HepG2 (cell line): ENCODE data around the gene CCDC142. TPM values are rescaled to one million over a fixed set of nuclear protein-coding genes. Genes with fewer than 3 reads are reported as not detected.

Source experiments
- FOXJ3 ChIP-seq: sonication (generic); formaldehyde crosslinking; IDR thresholded peaks from 2 replicates; pipeline ENCODE4 v1.4.0; 2020; ENCODE audit warnings: missing genetic modification reagents, mild to moderate bottlenecking, borderline replicate concordance
- HNRNPH1 ChIP-seq: fragments of 200-400 bp; formaldehyde crosslinking; optimal IDR thresholded peaks from 2 replicates; pipeline ENCODE3; 2017; ENCODE audit warnings: mild to moderate bottlenecking, low read depth, low read length
- SMAD3 ChIP-seq: sonication (generic); formaldehyde crosslinking; IDR thresholded peaks from 2 replicates; pipeline ENCODE4 v1.4.0; 2020; ENCODE audit warnings: missing genetic modification reagents
- SMYD3 ChIP-seq: sonication (generic); formaldehyde crosslinking; IDR thresholded peaks from 2 replicates; pipeline ENCODE4 v1.8.1; 2023; ENCODE audit warnings: mild to moderate bottlenecking, missing genetic modification reagents
- TBX3 ChIP-seq: fragments of 450-650 bp; IDR thresholded peaks from 2 replicates; pipeline ENCODE4 v1.6.1; 2017; ENCODE audit warnings: antibody characterized with exemption, mild to moderate bottlenecking, inconsistent platforms, borderline replicate concordance
- TIGD3 ChIP-seq: sonication (generic); formaldehyde crosslinking; IDR thresholded peaks from 2 replicates; pipeline ENCODE4 v1.5.1; 2020; ENCODE audit warnings: mild to moderate bottlenecking, missing genetic modification reagents, borderline replicate concordance
- WIZ ChIP-seq: sonication (generic); formaldehyde crosslinking; IDR thresholded peaks from 2 replicates; pipeline ENCODE4 v1.5.1; 2020; ENCODE audit warnings: mild to moderate bottlenecking, missing genetic modification reagents
- ZBTB14 ChIP-seq: sonication (generic); formaldehyde crosslinking; IDR thresholded peaks from 2 replicates; pipeline ENCODE4 v1.4.0; 2020; ENCODE audit warnings: missing genetic modification reagents
- ZC3H4 ChIP-seq: sonication (generic); formaldehyde crosslinking; IDR thresholded peaks from 2 replicates; pipeline ENCODE4 v1.4.0; 2020; ENCODE audit warnings: missing genetic modification reagents, borderline replicate concordance
- ZFAT ChIP-seq: sonication (generic); formaldehyde crosslinking; conservative IDR thresholded peaks from 2 replicates; pipeline ENCODE4 v1.8.1; 2023; ENCODE audit warnings: missing genetic modification reagents, inconsistent platforms
- ZMYM2 ChIP-seq: sonication (generic); formaldehyde crosslinking; IDR thresholded peaks from 2 replicates; pipeline ENCODE4 v1.8.0; 2022; ENCODE audit warnings: mild to moderate bottlenecking, missing genetic modification reagents
- ZNF253 ChIP-seq: sonication (generic); formaldehyde crosslinking; IDR thresholded peaks from 2 replicates; pipeline ENCODE4 v1.8.0; 2022; ENCODE audit warnings: mild to moderate bottlenecking, missing genetic modification reagents, borderline replicate concordance
- ZNF382 ChIP-seq: sonication (generic); formaldehyde crosslinking; IDR thresholded peaks from 2 replicates; pipeline ENCODE4 v1.5.0; 2020; ENCODE audit warnings: missing genetic modification reagents, mild to moderate bottlenecking, borderline replicate concordance
- polyA plus RNA-seq, 8 experiments: library from polyadenylated mRNA; depleted of rRNA in 3 of 8; stranded (reverse) in 7 of 8; unstranded in 1 of 8; fragments of >200 nt; fragmentation: Illumina TruSeq in 4 of 8; extraction: Trizol in 4 of 8; gene quantifications; 2 replicates each; pipeline versions ENCODE4 v1.2.1 to v1.2.3, GENCODE V29; 2011 to 2016; ENCODE audit warnings: low read depth in 4 of 8, missing spikeins in 1 of 8, mixed read lengths in 1 of 8; ENCODE audit not compliant: insufficient read depth in 1 of 8
- total RNA-seq, 5 experiments: library from RNA; depleted of rRNA; stranded (reverse); fragments of >200 nt; fragmentation: Illumina TruSeq; extraction: Trizol; gene quantifications; 2 replicates each; pipeline ENCODE4 v1.2.3, GENCODE V29; 2016; ENCODE audit warnings: low read depth in 1 of 5
- TF ChIP-seq, protein P1 (sequence below): sonication (generic); formaldehyde crosslinking; IDR thresholded peaks from 2 replicates; pipeline ENCODE4 v1.9.0; 2021; ENCODE audit warnings: missing genetic modification reagents, borderline replicate concordance
- TF ChIP-seq, protein P2 (sequence below): sonication (generic); formaldehyde crosslinking; IDR thresholded peaks from 2 replicates; pipeline ENCODE4 v1.4.0; 2020; ENCODE audit warnings: missing genetic modification reagents, borderline replicate concordance
- TF ChIP-seq, protein P3 (sequence below): sonication (generic); formaldehyde crosslinking; conservative IDR thresholded peaks from 2 replicates; pipeline ENCODE4 v1.8.0; 2022; ENCODE audit warnings: low read depth, missing genetic modification reagents

Gene CCDC142
- total and polyA plus RNA-seq, 2 of the 13 experiments (the other 11 are each of a cell fraction or from before 2014, with no cell fraction given), result 14.7 to 30.4 TPM

GRCh38 chr2:74439803-74440377 is 42.9 kb downstream of the CCDC142 start (continued):
- TF ChIP-seq, protein P1, sequence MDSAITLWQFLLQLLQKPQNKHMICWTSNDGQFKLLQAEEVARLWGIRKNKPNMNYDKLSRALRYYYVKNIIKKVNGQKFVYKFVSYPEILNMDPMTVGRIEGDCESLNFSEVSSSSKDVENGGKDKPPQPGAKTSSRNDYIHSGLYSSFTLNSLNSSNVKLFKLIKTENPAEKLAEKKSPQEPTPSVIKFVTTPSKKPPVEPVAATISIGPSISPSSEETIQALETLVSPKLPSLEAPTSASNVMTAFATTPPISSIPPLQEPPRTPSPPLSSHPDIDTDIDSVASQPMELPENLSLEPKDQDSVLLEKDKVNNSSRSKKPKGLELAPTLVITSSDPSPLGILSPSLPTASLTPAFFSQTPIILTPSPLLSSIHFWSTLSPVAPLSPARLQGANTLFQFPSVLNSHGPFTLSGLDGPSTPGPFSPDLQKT (CRISPR knock-in tag), result no peak
- TF ChIP-seq TIGD3 (CRISPR knock-in tag) (no peak), TBX3 (no peak), ZC3H4 (CRISPR knock-in tag) (no peak), SMAD3 (CRISPR knock-in tag) (no peak), ZMYM2 (CRISPR knock-in tag) (no peak), HNRNPH1 (peak; percentile 22), ZBTB14 (CRISPR knock-in tag) (no peak), FOXJ3 (CRISPR knock-in tag) (no peak), ZFAT (CRISPR knock-in tag) (no peak), WIZ (CRISPR knock-in tag) (0 out of 2 replicates have a peak, but pooled peaks have one; percentile 31), SMYD3 (CRISPR knock-in tag) (no peak), ZNF253 (CRISPR knock-in tag) (no peak), ZNF382 (CRISPR knock-in tag) (no peak)
- TF ChIP-seq, protein P2, sequence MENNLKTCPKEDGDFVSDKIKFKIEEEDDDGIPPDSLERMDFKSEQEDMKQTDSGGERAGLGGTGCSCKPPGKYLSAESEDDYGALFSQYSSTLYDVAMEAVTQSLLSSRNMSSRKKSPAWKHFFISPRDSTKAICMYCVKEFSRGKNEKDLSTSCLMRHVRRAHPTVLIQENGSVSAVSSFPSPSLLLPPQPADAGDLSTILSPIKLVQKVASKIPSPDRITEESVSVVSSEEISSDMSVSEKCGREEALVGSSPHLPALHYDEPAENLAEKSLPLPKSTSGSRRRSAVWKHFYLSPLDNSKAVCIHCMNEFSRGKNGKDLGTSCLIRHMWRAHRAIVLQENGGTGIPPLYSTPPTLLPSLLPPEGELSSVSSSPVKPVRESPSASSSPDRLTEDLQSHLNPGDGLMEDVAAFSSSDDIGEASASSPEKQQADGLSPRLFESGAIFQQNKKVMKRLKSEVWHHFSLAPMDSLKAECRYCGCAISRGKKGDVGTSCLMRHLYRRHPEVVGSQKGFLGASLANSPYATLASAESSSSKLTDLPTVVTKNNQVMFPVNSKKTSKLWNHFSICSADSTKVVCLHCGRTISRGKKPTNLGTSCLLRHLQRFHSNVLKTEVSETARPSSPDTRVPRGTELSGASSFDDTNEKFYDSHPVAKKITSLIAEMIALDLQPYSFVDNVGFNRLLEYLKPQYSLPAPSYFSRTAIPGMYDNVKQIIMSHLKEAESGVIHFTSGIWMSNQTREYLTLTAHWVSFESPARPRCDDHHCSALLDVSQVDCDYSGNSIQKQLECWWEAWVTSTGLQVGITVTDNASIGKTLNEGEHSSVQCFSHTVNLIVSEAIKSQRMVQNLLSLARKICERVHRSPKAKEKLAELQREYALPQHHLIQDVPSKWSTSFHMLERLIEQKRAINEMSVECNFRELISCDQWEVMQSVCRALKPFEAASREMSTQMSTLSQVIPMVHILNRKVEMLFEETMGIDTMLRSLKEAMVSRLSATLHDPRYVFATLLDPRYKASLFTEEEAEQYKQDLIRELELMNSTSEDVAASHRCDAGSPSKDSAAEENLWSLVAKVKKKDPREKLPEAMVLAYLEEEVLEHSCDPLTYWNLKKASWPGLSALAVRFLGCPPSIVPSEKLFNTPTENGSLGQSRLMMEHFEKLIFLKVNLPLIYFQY (CRISPR knock-in tag), result no peak
- TF ChIP-seq, protein P3, sequence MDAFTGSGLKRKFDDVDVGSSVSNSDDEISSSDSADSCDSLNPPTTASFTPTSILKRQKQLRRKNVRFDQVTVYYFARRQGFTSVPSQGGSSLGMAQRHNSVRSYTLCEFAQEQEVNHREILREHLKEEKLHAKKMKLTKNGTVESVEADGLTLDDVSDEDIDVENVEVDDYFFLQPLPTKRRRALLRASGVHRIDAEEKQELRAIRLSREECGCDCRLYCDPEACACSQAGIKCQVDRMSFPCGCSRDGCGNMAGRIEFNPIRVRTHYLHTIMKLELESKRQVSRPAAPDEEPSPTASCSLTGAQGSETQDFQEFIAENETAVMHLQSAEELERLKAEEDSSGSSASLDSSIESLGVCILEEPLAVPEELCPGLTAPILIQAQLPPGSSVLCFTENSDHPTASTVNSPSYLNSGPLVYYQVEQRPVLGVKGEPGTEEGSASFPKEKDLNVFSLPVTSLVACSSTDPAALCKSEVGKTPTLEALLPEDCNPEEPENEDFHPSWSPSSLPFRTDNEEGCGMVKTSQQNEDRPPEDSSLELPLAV (CRISPR knock-in tag), result no peak
